ENCODE data around the gene ZNF853.
"Not testable (repeated sequence)": the region's sequence is repeated elsewhere in the genome, so short reads cannot be mapped to it uniquely, and the experiment has no call there.

Gene ZNF853

DNA sequence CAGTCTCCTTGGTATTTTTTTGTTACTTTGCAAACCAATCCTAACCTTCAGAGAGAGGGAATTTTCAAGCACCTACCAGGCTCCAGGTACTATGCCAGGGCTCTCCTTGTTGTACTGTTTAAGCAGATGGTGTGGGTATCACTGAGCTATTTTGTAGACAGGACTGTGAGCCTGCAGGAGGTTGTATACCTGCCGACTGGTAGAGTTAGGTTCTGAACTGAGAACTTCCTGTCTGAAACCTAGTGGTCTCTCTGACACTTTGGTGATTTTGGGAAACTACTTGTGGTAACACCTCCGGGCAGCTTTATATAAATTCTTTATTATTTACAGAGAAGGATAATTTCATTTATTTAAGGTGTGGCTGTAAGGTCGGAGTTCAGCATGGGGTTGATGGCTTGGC, 4.6 kb downstream of the ZNF853 start:
- no peak overlapping the region for H3K4me3 Mint-ChIP-seq

DNA sequence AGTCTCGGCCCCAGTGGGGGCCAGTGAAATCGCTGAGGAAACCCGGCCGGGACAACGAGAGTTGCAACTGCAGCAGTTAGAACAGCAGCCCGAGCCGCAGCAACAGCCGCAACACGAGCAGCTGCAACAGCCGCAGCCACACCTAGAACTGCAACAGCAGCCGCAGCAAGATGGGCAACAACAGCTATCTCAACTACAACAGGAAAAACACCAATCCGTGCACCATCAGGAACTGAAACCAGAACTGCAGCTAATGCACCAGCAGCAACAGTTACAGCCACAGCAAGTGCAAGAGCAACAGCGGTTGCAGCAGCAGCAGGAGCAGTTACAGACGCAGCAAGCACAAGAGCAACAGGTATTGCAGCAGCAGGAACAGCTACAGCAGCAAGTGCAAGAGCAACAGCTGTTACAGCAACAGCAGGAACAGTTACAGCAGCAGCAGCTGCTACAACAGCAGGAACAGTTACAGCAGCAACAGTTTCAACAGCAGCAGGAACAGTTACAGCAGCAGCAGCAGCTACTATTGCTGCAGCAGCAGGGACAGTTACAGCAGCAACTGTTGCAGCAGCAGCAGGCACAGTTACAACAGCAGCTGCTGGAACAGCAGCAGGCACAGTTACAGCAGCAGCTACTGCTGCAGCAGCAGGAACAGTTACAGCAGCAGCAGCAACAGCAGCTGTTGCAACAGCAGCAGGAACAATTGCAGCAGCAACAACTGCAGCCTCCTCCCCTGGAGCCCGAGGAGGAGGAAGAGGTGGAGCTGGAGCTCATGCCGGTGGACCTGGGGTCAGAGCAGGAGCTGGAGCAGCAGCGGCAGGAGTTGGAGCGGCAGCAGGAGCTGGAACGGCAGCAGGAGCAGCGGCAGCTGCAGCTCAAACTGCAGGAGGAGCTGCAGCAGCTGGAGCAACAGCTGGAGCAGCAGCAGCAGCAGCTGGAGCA, 6.1 kb downstream of the ZNF853 start:
- ATAC-seq: no peak
- Mint-ChIP-seq H3K27ac (no peak overlapping the region), H3K27me3 (no peaks in the 10 kb centered on the region), H3K9me3 (no peaks in the 10 kb centered on the region), H3K4me3 (peak overlapping the region in 1 of 2 donors; percentile 31), H3K4me1 (peaks cover 68% of the 10 kb centered on the region)
- no peak for DNase-seq

More for the DNA sequence above, 4.6 kb downstream of the ZNF853 start:
- H3K4me1 Mint-ChIP-seq: peaks cover 74% of the 10 kb centered on the region
- H3K27ac Mint-ChIP-seq: peak overlapping the region in 1 of 2 donors; percentile 36
- H3K9me3 Mint-ChIP-seq: no peaks in the 10 kb centered on the region
- peak; percentile 44 for ATAC-seq
- DNase-seq: no peak
- no peaks in the 10 kb centered on the region for H3K27me3 Mint-ChIP-seq

DNA sequence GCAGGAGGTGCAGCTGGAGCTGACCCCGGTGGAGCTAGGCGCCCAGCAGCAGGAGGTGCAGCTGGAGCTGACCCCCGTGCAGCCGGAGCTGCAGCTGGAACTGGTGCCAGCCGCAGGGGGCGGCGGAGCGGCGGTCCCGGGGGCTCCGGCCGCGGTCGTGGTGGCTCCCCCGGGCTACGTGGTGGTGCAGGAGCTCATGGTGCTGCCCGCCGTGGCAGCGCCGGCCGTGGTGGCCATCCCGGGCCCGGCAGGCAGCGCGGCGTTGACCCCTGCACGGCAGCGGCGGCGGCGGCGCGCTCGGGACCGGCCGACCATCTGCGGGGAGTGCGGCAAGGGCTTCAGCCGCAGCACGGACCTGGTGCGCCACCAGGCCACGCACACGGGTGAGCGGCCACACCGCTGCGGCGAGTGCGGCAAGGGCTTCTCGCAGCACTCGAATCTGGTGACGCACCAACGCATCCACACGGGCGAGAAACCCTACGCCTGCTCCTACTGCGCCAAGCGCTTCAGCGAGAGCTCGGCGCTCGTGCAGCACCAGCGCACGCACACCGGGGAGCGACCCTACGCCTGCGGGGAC, 6.8 kb downstream of the ZNF853 start:
- Mint-ChIP-seq H3K4me1 (peaks cover 62% of the 10 kb centered on the region), H3K9me3 (no peaks in the 10 kb centered on the region), H3K4me3 (no peak overlapping the region), H3K27me3 (no peaks in the 10 kb centered on the region), H3K27ac (no peak overlapping the region)
- ATAC-seq: peak; percentile 44
- DNase-seq: no peak

DNA sequence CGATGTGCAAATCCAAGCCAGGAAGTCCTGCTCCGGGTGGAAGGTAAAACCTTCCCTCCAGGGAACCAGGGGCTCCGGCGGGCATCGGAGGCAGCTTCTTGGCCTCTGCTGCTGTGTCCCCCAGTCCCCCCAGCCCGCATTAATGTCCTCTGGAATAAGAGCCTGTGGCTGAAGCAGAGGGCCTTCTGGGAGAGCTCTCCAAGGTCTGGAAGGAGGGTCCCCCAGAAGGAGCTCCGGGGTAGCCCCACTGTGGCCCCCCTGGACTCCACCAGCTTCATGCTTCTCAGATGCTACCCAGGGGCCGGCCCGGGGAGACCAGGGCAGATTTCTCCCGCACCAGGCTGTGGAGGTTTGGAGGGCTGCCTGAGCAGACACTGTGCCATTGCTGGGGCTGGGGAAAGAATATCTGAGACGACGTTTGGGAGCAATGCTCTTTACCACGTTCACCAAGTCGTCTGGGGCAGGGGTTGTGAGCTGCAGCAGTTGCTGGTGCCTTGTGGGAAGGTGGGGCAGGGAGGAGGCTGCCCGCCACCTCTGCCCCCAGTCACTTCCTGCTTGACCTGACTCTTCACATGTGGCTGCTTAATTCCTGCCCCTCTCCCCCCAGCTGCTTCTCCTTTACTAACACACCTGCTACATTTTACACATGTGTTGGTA, 8.3 kb downstream of the ZNF853 start:
- peak overlapping the region; percentile 65 to 67 for H3K4me3 Mint-ChIP-seq
- no peaks in the 10 kb centered on the region for H3K27me3 Mint-ChIP-seq
- no peaks in the 10 kb centered on the region for H3K9me3 Mint-ChIP-seq
- DNase-seq (peak; percentile 19 to 21), ATAC-seq (peak; percentile 59)
- H3K27ac Mint-ChIP-seq: peak overlapping the region; percentile 95 to 96
- H3K4me1 Mint-ChIP-seq: peaks cover 50% of the 10 kb centered on the region

DNA sequence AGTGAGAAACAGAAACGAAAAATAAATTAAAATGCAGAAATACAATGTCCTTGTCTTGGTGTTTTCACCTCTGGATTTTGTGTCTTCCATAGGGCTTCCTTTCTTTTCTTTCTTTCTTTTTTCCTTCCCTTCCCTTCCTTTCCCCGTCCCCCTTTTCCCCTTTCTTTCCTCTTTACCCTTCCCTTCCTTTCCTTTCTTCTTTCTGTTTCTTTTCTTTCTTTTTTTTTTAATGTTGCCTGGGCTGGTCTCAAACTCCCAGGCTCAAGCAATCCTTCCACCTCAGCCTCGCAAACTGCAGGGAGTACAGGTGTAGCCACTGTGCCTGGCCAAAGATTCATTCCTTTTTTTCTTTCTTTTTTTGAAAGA, 8.8 kb downstream of the ZNF853 start:
- peak overlapping the region; percentile 65 to 67 for H3K4me3 Mint-ChIP-seq
- DNase-seq: no peak
- H3K27me3 Mint-ChIP-seq: no peaks in the 10 kb centered on the region
- H3K4me1 Mint-ChIP-seq: peaks cover 45% of the 10 kb centered on the region
- no peak for ATAC-seq
- H3K27ac Mint-ChIP-seq: peak overlapping the region; percentile 95 to 96
- H3K9me3 Mint-ChIP-seq: no peaks in the 10 kb centered on the region

DNA sequence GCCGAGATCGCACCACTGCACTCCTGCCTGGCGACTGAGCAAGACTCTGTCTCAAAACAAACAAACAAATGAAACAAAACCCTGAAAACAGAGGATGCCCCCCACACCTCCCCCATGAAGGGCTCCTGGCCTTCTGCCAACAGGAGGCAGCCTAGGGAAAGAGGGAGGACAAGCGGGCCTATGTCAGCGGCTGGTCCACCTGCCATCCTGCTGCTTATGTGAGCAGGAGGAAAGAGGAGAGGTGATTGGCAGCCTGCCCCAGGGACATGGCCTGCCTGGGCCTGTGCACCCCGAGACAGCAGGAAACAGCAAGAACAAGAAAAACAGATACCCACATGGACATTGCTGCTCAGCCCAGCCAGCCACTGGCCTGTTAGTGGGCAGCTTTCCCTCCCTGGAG, 12.6 kb downstream of the ZNF853 start:
- H3K9me3 Mint-ChIP-seq: no peaks in the 10 kb centered on the region
- peak overlapping the region in 1 of 2 donors; percentile 40 for H3K27ac Mint-ChIP-seq

DNA sequence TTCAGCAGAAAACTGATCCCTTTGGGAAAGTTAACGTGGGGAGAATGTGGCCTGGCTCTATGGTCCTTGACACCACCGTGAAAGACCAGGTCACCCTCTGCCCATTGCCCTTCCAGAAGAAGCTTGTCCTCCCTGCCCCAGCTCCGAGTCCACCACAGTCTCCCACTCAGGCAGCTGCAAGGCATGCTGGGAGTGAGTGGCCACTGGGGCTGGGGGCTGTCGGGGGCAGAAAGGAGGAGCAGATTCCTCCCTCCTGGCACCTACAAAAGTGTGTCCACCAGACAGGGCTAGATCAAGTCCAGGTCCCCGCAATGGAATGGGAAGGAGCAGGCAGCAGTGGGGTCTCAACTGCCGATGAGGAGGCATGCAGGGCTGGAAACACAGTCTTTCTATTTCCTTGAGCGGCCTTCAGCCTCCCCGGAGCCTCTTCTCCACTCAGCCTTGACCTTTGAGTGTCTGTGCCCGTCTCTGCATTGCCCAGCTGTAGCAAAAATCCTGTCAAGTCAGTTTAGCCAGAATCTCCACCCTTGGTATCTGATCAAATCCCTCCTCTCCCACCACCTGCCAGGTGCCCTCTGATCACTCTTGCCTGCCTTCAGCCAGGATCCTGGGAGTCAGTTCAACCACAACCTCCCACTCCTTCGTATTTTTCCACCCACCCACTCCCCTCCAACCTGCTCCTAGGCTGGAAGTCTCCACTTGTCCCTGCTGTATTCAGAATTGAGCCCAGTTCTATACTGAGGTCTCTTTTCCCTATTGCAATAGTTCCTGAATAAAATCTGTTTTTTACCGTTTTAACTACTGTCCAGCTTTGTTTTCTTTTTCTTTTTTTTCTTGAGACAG, 14.8 kb downstream of the ZNF853 start:
- DNase-seq: no peak
- Mint-ChIP-seq H3K9me3 (no peaks in the 10 kb centered on the region), H3K27ac (no peak overlapping the region), H3K27me3 (no peaks in the 10 kb centered on the region), H3K4me3 (no peak overlapping the region), H3K4me1 (peaks cover 8% of the 10 kb centered on the region)
- ATAC-seq: no peak

More for the DNA sequence above, 12.6 kb downstream of the ZNF853 start:
- H3K4me3 Mint-ChIP-seq: no peak overlapping the region
- ATAC-seq: no peak
- H3K27me3 Mint-ChIP-seq: no peaks in the 10 kb centered on the region
- no peak for DNase-seq
- H3K4me1 Mint-ChIP-seq: peaks cover 24% of the 10 kb centered on the region

DNA sequence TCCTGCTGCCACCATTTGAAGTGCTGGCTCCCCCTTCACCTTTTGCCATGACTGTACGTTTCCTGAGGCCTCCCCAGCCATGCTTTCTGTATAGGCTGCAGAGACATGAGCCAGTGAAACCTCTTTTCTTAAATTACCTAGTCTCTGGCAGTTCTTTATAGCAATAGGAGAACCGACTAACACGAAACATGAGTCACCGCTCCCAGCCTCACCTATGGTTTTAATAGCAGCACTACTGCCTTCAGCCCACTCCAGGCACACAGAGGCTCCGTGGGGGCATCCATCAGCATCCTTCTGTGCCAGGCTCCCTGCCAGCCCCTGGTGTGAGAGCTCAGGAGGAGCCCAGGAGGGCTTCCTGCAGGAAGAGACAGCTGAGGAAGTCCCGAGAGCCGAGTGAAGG, 16.2 kb downstream of the ZNF853 start:
- H3K9me3 Mint-ChIP-seq: no peaks in the 10 kb centered on the region
- DNase-seq (no peak), ATAC-seq (no peak)
- H3K4me3 Mint-ChIP-seq: no peak overlapping the region
- H3K27ac Mint-ChIP-seq: no peak overlapping the region
- H3K4me1 Mint-ChIP-seq: peaks cover 14% of the 10 kb centered on the region
- H3K27me3 Mint-ChIP-seq: no peaks in the 10 kb centered on the region

DNA sequence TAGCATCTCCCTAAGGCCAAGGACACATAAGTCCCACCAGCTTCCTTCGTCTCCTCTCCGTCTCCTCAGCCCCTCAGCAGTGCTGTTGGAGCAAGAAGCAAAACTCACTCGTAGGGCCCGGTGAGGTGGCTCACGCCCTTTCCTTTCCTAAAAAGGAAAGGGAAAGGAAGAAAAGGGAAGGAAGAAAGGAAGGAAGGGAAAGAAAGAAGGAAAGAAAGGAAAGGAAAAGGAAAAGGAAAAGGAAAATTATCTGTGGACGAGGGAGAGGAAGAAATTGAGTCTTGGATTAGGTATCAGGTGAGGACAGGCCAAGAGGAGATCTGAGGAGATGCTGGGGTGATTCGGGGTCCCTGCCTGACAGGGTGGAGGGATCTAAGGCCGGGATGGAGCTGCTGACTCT, 18.6 kb downstream of the ZNF853 start:
- peaks cover 29% of the 10 kb centered on the region for H3K4me1 Mint-ChIP-seq
- DNase-seq: no peak
- ATAC-seq: no peak
- no peak overlapping the region for H3K4me3 Mint-ChIP-seq
- H3K27me3 Mint-ChIP-seq: no peaks in the 10 kb centered on the region
- H3K27ac Mint-ChIP-seq: no peak overlapping the region
- H3K9me3 Mint-ChIP-seq: no peaks in the 10 kb centered on the region

DNA sequence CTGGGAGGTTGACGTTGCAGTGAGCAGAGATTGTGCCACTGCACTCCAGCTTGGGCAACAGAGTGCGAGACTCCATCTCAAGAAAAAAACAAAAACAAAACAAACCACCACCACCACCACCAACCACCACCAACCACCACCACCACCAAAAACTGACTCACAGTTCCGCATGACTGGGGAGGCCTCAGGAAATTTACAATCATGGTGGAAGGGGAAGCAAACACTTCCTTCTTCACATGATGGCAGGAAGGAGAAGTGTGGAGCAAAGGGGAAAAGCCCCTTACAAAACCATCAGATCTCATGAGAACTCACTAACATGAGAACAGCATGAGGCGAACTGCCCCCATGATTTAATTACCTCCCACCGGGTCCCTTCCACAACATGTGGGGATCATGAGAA, 19.6 kb downstream of the ZNF853 start:
- not testable (repeated sequence) for H3K27me3 Mint-ChIP-seq, H3K9me3 Mint-ChIP-seq, H3K4me3 Mint-ChIP-seq, DNase-seq, H3K27ac Mint-ChIP-seq, ATAC-seq
- peaks cover 38% of the 10 kb centered on the region for H3K4me1 Mint-ChIP-seq

DNA sequence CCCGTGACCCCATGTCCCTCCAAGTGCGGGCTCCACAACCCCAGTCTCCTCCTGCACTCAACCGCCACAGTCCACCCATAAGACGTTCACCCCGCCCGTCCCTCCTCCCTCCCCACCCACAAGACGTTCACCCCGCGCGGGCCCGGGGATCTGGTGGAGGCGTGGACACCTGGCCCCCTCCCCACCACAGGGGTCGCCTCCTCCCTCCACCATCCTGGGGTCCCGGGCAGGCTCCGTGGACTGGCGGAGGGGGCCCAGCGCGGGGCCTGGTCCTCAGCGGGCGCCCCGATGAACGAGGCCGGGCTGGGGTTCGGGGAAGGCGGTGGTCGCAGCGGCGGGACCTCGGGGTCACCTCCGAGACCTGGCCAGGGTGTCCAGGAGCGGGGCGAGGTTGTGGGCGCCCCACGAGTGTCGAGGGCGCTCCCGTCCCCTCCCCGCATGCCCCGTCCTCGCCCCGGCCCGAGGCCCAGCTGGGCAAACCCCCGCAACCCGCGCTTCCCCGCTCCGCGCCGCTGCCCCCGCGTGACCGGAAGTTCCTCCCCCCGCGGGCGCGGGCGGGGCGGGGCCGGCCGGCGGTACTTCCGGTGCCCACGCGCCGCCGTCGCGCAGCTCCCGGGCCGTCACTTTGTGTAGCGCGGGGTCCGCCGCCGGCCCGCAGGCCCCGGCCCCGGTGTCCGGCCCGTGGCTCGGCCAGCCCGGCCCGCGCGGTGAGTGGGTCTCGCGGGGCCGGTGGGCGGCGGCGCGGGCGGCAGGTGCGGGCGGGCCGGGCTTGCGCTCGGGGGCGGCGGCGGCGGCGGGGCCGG, 21.5 kb downstream of the ZNF853 start, which contains the start of gene ZNF316:
TSS of gene ZNF316 (plus strand) at position 578 of the 803 bp plus-strand sequence. CDS start 5,092 bp downstream, outside the sequence.
- Mint-ChIP-seq H3K4me3 (peak within 1 kb of the TSS; percentile 93 to 97), H3K4me1 (peaks cover 43% of the 10 kb centered on the region), H3K9me3 (peaks cover 0 to 9% of the 10 kb centered on the region in 2 donors), H3K27me3 (no peaks in the 10 kb centered on the region), H3K27ac (peak within 1 kb of the TSS; percentile 84 to 93)
- DNase-seq: peak; percentile 55 to 56
- peak; percentile 66 for ATAC-seq

DNA sequence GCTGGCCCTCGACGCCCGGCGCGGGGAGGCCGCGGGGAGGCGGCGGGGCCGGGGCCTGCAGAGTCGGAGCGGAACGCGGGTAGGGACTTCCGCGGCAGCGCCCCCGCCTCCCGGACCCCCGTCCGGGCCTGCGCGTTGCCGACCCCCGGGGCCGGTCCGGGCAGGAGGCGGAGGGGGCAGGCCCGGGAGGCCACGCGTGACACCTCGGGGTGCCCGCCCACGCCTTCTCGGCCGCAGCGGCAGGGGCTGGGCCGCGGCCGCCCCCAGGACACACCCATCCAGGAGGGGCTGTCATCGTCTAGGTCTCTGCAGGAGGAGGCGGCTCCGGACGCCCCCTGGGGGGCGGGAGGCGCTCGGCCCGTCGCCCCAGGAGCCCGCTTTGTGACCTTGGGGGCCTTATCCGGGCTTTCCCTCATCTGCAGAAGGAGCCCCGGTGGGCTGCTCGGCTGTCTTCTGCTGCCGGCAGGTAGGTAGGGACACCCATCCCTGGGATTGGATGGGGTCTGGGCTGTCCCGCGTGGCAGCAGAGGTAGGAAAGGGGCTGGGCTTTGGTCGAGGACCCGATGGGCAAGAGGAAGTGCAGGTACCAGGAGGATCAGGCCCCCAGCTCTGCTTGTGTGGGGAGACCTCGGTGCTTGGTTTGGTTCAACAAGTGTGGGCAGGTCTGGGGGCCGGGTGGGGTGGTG, 22.3 kb downstream of the ZNF853 start:
- peak; percentile 87 for ATAC-seq
- Mint-ChIP-seq H3K27ac (peak overlapping the region; percentile 43 to 84), H3K4me1 (peaks cover 48% of the 10 kb centered on the region), H3K9me3 (peaks cover 0 to 9% of the 10 kb centered on the region in 2 donors), H3K4me3 (peak overlapping the region; percentile 93 to 97), H3K27me3 (no peaks in the 10 kb centered on the region)
- DNase-seq: peak; percentile 78 to 80

DNA sequence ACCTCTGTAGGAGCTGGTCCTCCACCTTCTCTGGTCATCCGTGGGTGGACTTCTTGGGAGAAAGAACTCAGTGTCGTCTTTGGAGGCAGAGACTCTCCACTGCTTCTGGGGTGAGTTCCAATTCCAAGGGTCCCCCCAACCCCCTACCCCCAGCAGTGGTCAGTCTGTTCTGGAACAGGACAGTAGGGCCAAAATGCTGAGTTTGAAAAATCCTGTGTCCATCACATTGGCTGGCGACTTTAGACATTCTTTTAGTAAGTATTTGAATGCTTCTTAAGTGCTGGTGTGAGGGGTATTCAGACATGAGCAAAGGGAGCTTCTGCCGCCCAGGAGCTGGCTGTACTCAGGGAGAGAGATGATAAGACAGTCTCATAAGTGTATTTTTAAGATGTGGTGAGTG, 23.6 kb downstream of the ZNF853 start:
- Mint-ChIP-seq H3K27me3 (no peaks in the 10 kb centered on the region), H3K4me3 (peak overlapping the region; percentile 93 to 97), H3K9me3 (peaks cover 0 to 9% of the 10 kb centered on the region in 2 donors), H3K27ac (peak overlapping the region in 1 of 2 donors; percentile 39), H3K4me1 (peaks cover 48% of the 10 kb centered on the region)
- DNase-seq: no peak
- ATAC-seq: no peak

DNA sequence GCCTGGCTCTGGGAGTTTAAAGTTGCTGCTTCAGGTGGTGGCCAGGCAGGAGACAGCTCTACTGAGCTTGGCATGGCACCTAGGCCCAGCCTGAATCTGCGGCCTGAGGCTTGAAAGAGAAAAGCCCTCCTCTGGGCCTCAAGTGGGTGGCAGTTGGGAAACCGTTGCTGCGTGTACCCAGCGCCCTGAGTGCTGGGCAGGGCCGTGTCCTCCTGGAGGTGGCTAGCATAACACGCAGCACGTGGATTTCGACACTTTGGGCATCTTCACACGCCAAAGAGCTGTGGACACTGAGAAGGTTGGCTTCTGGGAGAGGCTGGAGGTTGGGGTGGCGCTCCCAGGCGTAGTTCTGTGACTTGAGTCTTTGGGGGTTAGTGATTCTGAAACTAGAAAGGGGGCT, 24.2 kb downstream of the ZNF853 start:
- H3K27ac Mint-ChIP-seq: peak overlapping the region in 1 of 2 donors; percentile 31
- no peak for DNase-seq
- H3K9me3 Mint-ChIP-seq: peaks cover 0 to 9% of the 10 kb centered on the region in 2 donors
- H3K4me1 Mint-ChIP-seq: peaks cover 48% of the 10 kb centered on the region
- no peaks in the 10 kb centered on the region for H3K27me3 Mint-ChIP-seq
- ATAC-seq: no peak
- no peak overlapping the region for H3K4me3 Mint-ChIP-seq

All from stimulated activated naive CD8-positive, alpha-beta T cell treated with anti-CD3 and anti-CD28 coated beads, Interleukin-15, amount 100 ng/mL, for 72 hours (primary cell).